SK-N-SH (cell line): Measurements from ENCODE around the gene PRRG4. TPM values are rescaled to one million over a fixed set of nuclear protein-coding genes. Genes with fewer than 3 reads are reported as not detected.

Source experiments
- CTCF ChIA-PET: fragments of 300-600, 350-600 bp; formaldehyde crosslinking; extraction: SDS; loops from one replicate; lab custom pipeline; 2021; lab: Yijun Ruan, JAX
- POLR2A ChIA-PET: fragments of 350-600 bp; sonication (Branson Sonifier 250); formaldehyde crosslinking; extraction: SDS; loops from one replicate; lab custom pipeline; 2020; ENCODE audit warnings: antibody characterized with exemption, inconsistent platforms; lab: Yijun Ruan, JAX
- DNase-seq: peaks from one replicate; pipeline ENCODE4 v3.0.0; 2012
- H2AFZ ChIP-seq: fragments of 200-600 bp; sonication (generic); 2 replicates; pipeline ENCODE4 v1.8.1; 2016; ENCODE audit warnings: antibody characterized with exemption, mild to moderate bottlenecking, low read depth
- H3F3A ChIP-seq: fragments of 200-600 bp; sonication (generic); replicated peaks from 2 replicates; pipeline ENCODE3; 2016; ENCODE audit warnings: antibody characterized with exemption, mild to moderate bottlenecking; ENCODE audit not compliant: insufficient read depth
- H3K27ac ChIP-seq, 2 experiments: fragments of 200-500 bp in 1 of 2; fragments of 200-600 bp in 1 of 2; sonication (Bioruptor generic) in 1 of 2; sonication (generic), shearing (Covaris generic) in 1 of 2; 2 replicates each; pipeline versions ENCODE4 v1.5.1 to v1.6.1; 2014 to 2016; ENCODE audit warnings: low read depth in 2 of 2, inconsistent platforms in 1 of 2, low read length in 1 of 2, mild to moderate bottlenecking in 1 of 2, mixed read lengths in 1 of 2
- H3K27me3 ChIP-seq: fragments of 200-600 bp; sonication (generic), shearing (Covaris generic); 2 replicates; pipeline ENCODE4 v1.6.1; 2016; ENCODE audit warnings: mixed run types; ENCODE audit not compliant: insufficient read depth
- H3K36me3 ChIP-seq, 2 experiments: fragments of 200-500 bp in 1 of 2; fragments of 200-600 bp in 1 of 2; sonication (Bioruptor generic) in 1 of 2; sonication (generic) in 1 of 2; replicated peaks in 1 of 2; 2 replicates each; pipeline versions ENCODE3 to v1.5.1; 2014 to 2016; ENCODE audit warnings: low read length in 1 of 2, mild to moderate bottlenecking in 1 of 2; ENCODE audit not compliant: insufficient read depth in 2 of 2, control insufficient read depth in 1 of 2
- H3K4me1 ChIP-seq, 2 experiments: fragments of 200-500 bp in 1 of 2; fragments of 200-600 bp in 1 of 2; sonication (Bioruptor generic) in 1 of 2; sonication (generic), shearing (Covaris generic) in 1 of 2; 2 replicates each; pipeline versions ENCODE4 v1.5.1 to v1.6.1; 2014 to 2016; ENCODE audit warnings: low read depth in 1 of 2, low read length in 1 of 2, mixed run types in 1 of 2; ENCODE audit not compliant: insufficient read depth in 2 of 2, control insufficient read depth in 1 of 2
- H3K4me2 ChIP-seq: fragments of 200-600 bp; sonication (generic), shearing (Covaris generic); 2 replicates; pipeline ENCODE4 v1.6.1; 2017; ENCODE audit warnings: mixed run types
- H3K4me3 ChIP-seq, 2 experiments: fragments of 200-500 bp in 1 of 2; fragments of 200-600 bp in 1 of 2; sonication (Bioruptor generic) in 1 of 2; sonication (generic), shearing (Covaris generic) in 1 of 2; 2 replicates each; pipeline versions ENCODE4 v1.5.1 to v1.8.1; 2014 to 2016; ENCODE audit warnings: low read depth in 2 of 2, inconsistent platforms in 1 of 2, low read length in 1 of 2, mild to moderate bottlenecking in 1 of 2, mixed read lengths in 1 of 2, moderate library complexity in 1 of 2
- H3K79me2 ChIP-seq: fragments of 200-600 bp; sonication (generic); 2 replicates; pipeline ENCODE4 v1.8.1; 2017; ENCODE audit warnings: mild to moderate bottlenecking; ENCODE audit not compliant: insufficient read depth
- H3K9ac ChIP-seq: fragments of 200-600 bp; sonication (generic); 2 replicates; pipeline ENCODE4 v1.6.1; 2017; ENCODE audit warnings: mixed run types
- H3K9me2 ChIP-seq: fragments of 200-600 bp; sonication (generic); 2 replicates; pipeline ENCODE4 v1.6.1; 2017; ENCODE audit warnings: mixed run types
- H3K9me3 ChIP-seq: fragments of 200-600 bp; sonication (generic); 2 replicates; pipeline ENCODE4 v1.6.1; 2017; ENCODE audit warnings: mixed run types, mild to moderate bottlenecking, moderate library complexity
- H4K20me1 ChIP-seq: fragments of 200-600 bp; sonication (generic); 2 replicates; pipeline ENCODE4 v1.6.1; 2017; ENCODE audit warnings: mild to moderate bottlenecking, mixed run types; ENCODE audit not compliant: insufficient read depth
- CHD2 ChIP-seq: fragments of 150-350 bp; IDR thresholded peaks from 2 replicates; pipeline ENCODE4 v1.6.1; 2018; ENCODE audit warnings: low read length; ENCODE audit not compliant: partially characterized antibody
- ELF1 ChIP-seq: IDR thresholded peaks from 2 replicates; pipeline ENCODE4 v1.4.0; 2012
- FOSL2 ChIP-seq: IDR thresholded peaks from 2 replicates; pipeline ENCODE4 v1.4.0; 2012; ENCODE audit warnings: low read depth, mild to moderate bottlenecking, moderate library complexity, borderline replicate concordance
- FOXJ3 ChIP-seq: sonication (generic); formaldehyde crosslinking; IDR thresholded peaks from 2 replicates; pipeline ENCODE4 v1.5.1; 2020; ENCODE audit warnings: mild to moderate bottlenecking, missing genetic modification reagents
- FOXM1 ChIP-seq: IDR thresholded peaks from 2 replicates; pipeline ENCODE4 v1.4.0; 2012; ENCODE audit warnings: low read depth, mild to moderate bottlenecking
- GATA2 ChIP-seq: sonication (generic); formaldehyde crosslinking; IDR thresholded peaks from 2 replicates; pipeline ENCODE4 v1.5.0; 2020; ENCODE audit warnings: mild to moderate bottlenecking, missing genetic modification reagents
- IRF3 ChIP-seq: fragments of 150-350 bp; IDR thresholded peaks from 2 replicates; pipeline ENCODE4 v1.6.1; 2016; ENCODE audit warnings: mild to moderate bottlenecking, low read depth, low read length
- JUND ChIP-seq: IDR thresholded peaks from 2 replicates; pipeline ENCODE4 v1.4.0; 2012
- MAX ChIP-seq: IDR thresholded peaks from 2 replicates; pipeline ENCODE4 v1.4.0; 2012; ENCODE audit warnings: low read depth
- MEF2A ChIP-seq: IDR thresholded peaks from 2 replicates; pipeline ENCODE4 v1.4.0; 2012; ENCODE audit warnings: low read depth, borderline replicate concordance
- NFIC ChIP-seq: IDR thresholded peaks from 2 replicates; pipeline ENCODE4 v1.4.0; 2012; ENCODE audit warnings: borderline replicate concordance
- POLR2AphosphoS5 ChIP-seq: IDR thresholded peaks from 2 replicates; pipeline ENCODE4 v1.6.1; 2012; ENCODE audit warnings: low read depth, low read length
- TCF12 ChIP-seq: IDR thresholded peaks from 2 replicates; pipeline ENCODE4 v1.4.0; 2012
- YY1 ChIP-seq: IDR thresholded peaks from 2 replicates; pipeline ENCODE4 v1.4.0; 2012; ENCODE audit warnings: low read depth, mild to moderate bottlenecking
- WGBS: methylation state at CpG from one replicate; pipeline ENCODE4 v1.1.6; 2017; ENCODE audit warnings: low lambda C conversion rate; 5-methylcytosine and 5-hydroxymethylcytosine counted together
- polyA plus RNA-seq, 3 experiments: library from polyadenylated mRNA; depleted of rRNA; stranded (reverse); fragments of >200 nt; gene quantifications; 2 replicates each; pipeline ENCODE4 v1.2.3, GENCODE V29; 2012

PRRG4 gene
- polyA plus RNA-seq, 1 of the 3 experiments (the other 2 are of a cell fraction), result 0.21 TPM

- Histone ChIP-seq H3K27me3 (peaks cover 32% of the 10 kb centered on the region), H3K79me2 (no peaks in the 10 kb centered on the region), H3F3A (no peaks in the 10 kb centered on the region), H2AFZ (no peak overlapping the region), H4K20me1 (no peaks in the 10 kb centered on the region), H3K9me3 (no peaks in the 10 kb centered on the region), H3K36me3 (no peaks in the 10 kb centered on the region), H3K4me2 (no peak overlapping the region), H3K27ac (no peak overlapping the region), H3K4me1 (no peaks in the 10 kb centered on the region), H3K9ac (no peak overlapping the region), H3K9me2 (no peaks in the 10 kb centered on the region), H3K4me3 (no peak overlapping the region)
- peak; percentile 11 for DNase-seq
- no peak for TF ChIP-seq FOXM1
- TF ChIP-seq GATA2 (CRISPR knock-in tag), result peak; percentile 28; the same call in 1 of the 2 replicates
- POLR2A ChIA-PET, result no interaction called here
- CTCF ChIA-PET, result no interaction called here
These were observed 42.9 kb upstream of the PRRG4 start for GRCh38 chr11:32786811-32787210.

- no peak overlapping the region for H3K4me2 ChIP-seq
- no peak overlapping the region for H2AFZ ChIP-seq
- no peaks in the 10 kb centered on the region for H3K9me2 ChIP-seq
- no peaks in the 10 kb centered on the region for H3K4me1 ChIP-seq
- WGBS, result 6% methylated on average over 1 of the region's 1 CpG
- POLR2A ChIA-PET, result no interaction called here
- no peaks in the 10 kb centered on the region for H3K36me3 ChIP-seq
- peaks cover 23% of the 10 kb centered on the region for H3K27me3 ChIP-seq
- no peak for DNase-seq
- CTCF ChIA-PET, result interaction anchor here (1.2 to 2.6 kb wide), 3 partner anchors 43 to 467 kb away, joined by 3 to 13 read pairs (median 7); no protein-coding TSS in a partner anchor
- H3F3A ChIP-seq, result no peaks in the 10 kb centered on the region
- no peak overlapping the region for H3K9ac ChIP-seq
- no peak overlapping the region for H3K4me3 ChIP-seq
- no peaks in the 10 kb centered on the region for H4K20me1 ChIP-seq
- TF ChIP-seq FOXJ3 (CRISPR knock-in tag) (no peak), CHD2 (no peak), FOSL2 (no peak), GATA2 (CRISPR knock-in tag) (no peak), IRF3 (no peak), NFIC (no peak), JUND (no peak), POLR2AphosphoS5 (no peak), ELF1 (no peak), TCF12 (no peak), MEF2A (no peak), FOXM1 (no peak), YY1 (no peak), MAX (no peak)
- H3K27ac ChIP-seq, result no peak overlapping the region
- H3K79me2 ChIP-seq, result no peaks in the 10 kb centered on the region
- no peaks in the 10 kb centered on the region for H3K9me3 ChIP-seq
These were observed 38.8 kb upstream of the PRRG4 start for GRCh38 chr11:32790916-32791315.
